Activated CD8-positive, alpha-beta memory T cell treated with anti-CD3 and anti-CD28 coated beads for 24 hours (primary cell): Measurements from ENCODE around the gene HLCS.
A peak's percentile ranks its signal among the peaks of the same experiment; 100 is the strongest.

Source experiments
- DNase-seq: peaks from one replicate; pipeline ENCODE4 v3.0.0-alpha.2; 2020

HLCS gene

GRCh38 chr21:36879827-36880226, 86.6 kb downstream of the HLCS start:
- DNase-seq, result no peak

DNA sequence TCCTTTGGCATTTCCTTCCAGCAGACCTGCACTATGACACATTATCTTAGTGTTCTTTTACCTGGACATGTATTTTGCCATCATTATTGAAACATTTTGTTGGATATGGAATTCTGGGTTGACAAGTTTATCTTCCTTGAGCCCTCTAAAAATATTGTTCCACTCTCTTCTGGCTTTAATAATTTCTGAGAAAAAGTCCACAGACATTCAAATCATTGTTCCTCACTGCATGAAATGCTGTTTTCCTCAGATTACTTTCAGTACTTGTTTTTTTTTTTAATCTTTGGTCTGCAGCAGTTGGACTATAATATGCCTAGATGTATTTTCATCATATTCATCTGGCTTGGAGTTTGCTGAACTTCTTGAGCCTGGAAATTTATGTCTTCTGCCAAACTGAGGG, 88.7 kb downstream of the HLCS start:
- DNase-seq, result no peak

DNA sequence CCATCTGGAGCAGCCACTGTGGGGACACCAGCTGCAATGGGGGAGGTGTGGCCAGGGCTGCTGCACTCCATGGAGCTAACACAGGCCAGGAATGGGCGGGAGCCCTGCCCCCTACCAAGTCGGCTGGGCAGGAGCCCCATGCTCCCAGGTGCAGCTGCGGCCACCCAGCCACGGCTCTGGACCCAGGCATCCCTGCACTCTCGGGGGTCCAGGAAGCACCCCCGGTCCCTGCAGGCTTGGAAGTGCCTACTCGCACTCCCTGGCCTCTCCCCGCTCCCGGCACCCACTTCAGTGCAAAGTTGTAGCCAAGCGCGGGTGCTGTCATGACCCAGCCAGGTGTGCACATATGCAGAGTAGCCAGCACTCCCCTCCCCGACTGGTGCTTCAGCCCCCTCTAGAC, 91.8 kb downstream of the HLCS start:
- no peak for DNase-seq

GRCh38 chr21:36873513-36873912, 93.0 kb downstream of the HLCS start:
- no peak for DNase-seq

DNA sequence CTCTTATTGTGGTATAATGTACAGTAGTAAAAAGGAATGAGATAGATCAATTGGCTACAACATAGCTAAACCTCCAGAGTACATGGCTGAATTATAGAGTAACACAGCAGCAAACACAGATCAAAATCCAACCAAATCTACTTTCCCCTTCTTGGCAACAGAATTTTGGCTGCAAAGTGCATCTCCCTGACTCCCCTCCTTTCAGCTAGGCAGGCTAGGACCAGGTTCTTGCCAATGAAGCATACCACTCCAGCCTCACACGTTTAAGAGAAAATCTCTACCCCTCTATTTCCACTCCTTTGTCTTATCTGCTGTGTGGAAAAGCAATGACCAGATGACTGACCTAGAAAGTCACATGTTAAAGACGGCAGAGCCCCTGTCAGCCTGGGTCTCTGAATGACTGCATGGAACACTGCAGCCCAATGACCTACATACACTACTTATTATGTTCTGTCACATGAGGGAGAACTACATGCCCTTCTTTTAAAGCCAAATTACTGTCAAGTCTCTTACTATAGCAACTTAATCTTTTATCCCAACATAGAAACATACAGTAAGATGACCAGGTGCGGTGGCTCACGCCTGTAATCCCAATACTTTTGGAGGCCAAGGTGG, 99.1 kb downstream of the HLCS start:
- DNase-seq, result no peak

- DNase-seq, result no peak
These were observed 100.0 kb downstream of the HLCS start for GRCh38 chr21:36866419-36866818.

DNA sequence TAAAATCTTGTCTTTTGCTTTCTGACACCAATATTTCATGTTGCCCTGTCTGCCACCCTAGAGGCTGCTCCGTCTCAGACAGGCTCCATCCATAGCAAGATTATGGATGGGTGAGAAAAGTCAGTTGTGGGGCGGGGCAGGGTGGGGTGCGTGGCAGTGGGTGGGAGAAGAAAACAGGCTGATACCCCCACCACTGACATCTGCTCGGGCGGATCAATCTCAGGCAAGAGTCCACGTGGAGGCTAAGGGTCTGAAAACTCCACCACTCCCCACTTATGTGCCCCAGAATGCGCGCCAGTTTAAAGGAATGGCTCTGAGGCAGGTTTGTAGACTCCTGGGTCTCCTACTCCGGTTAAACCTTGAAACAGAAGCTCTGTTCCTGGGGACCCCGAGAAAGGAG, 101.5 kb downstream of the HLCS start:
- no peak for DNase-seq

DNA sequence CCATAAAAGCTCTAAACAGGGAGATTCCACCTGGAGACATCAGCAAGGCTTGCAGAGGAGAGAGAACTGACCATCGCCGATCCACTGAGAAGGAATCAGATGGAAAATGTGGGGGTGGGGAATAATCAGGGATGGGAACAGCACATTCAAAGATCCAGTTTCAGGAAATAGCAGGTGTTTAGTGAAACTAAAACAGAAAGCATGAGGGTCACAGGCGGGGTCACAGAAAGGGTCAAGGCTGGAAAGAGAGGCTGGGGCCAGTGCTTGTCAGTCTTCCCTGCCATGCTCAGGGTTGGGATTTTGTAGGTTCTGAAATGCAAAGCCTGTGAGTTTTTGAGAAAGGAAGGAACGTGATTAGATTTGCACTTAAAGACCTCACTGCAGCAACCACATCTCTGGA, 103.2 kb downstream of the HLCS start:
- DNase-seq, result no peak

DNA sequence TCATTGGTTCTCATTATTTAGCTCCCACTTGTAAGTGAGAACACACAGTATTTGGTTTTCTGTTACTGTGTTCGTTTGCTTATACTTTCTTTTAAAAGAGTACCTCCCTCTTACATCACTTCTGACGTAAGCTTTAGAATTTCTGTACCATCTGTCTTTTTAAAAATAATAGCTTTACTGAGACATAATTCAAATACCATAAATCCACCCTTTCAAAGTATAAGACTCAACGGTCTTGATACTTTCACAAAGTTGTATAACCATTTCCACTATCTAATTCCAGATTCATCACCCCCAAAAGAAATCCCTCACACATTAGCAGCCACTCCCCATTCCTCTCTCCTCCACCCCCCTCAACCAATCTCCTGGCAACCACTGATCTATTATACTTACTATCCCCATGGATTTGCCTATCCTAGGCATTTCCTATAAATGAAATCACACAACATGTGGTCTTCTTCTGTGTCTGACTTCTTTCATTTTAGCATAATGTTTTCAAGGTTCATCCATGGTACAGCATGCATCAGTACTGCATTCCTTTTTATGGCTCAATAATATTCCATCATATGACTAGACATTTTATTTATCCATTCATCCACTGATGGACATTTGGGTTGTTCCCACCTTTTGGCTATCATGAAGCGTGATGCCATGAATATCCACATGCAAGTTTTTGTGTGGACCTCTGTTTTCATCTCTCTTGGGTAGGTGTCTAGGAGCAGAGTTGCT, 104.7 kb downstream of the HLCS start:
- no peak for DNase-seq

- no peak for DNase-seq
These were observed 105.5 kb downstream of the HLCS start for GRCh38 chr21:36860736-36861594.

DNA sequence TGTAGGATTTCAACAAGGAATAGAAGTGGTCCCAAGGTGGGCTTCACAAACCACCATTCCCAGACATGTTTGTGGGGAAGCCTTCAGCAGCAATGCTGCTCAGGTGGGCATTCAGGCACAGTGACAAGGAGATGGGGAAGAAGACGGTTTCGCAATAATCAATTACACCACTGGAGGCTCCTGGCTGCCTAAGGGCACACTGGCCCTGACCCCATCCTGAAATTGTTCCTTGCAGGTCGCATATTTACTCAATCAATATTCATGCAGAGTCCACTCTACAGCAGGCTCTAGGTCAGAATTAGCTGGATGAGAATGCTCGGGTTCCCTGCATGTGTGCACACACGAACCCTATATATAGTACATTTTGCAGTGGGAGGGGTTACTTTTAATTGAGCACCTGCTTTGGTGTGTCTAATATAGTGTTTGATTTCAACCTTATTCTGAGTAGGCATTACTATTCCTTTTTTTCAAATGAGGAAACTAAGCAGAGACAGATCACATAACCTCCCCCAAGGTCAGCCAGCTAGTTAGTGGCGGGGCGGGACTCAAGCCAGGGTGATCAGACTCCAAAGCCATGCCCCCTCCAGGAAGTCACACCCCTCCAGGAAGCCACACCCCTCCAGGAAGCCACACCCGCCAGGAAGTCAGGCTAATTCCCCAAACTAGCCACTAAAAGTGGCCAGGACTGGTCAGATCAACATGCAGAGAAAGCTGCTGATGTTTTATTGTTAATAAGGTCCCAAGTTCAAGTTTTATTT, 106.5 kb downstream of the HLCS start:
- peak; percentile 60 for DNase-seq

DNA sequence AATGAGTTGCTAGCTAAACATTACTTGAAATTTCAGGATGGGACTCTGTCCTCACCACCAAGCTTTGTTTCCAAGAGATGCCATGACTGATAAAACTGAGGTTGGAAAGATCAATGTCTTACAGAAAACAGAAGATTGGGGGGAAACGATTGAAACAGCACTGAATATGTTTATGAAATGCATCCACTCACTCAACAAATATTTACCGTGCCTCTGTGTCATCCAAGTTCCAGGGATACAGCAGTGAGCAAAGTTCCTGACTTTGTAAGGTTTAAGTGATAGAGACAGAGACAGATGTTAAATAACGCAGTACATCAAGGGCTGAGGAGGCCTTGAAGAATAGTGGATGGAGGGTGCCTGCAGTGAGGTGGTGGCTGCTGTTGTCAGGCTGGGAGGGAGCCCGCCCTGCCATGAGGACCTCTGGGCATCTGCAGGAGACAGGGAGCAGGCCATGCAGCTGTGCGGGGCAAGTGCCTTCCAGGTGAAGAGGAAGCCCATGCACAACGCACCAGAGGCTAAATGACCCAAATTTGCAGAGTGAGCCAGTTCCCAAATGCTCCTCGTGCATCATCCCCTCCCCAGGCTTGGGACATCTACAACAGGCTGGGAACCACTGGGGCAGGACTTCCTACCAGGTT, 108.0 kb downstream of the HLCS start:
- no peak for DNase-seq

- no peak for DNase-seq
These were observed 109.8 kb downstream of the HLCS start for GRCh38 chr21:36856643-36857042.

- DNase-seq, result no peak
These were observed 112.1 kb downstream of the HLCS start for GRCh38 chr21:36854391-36854790.

DNA sequence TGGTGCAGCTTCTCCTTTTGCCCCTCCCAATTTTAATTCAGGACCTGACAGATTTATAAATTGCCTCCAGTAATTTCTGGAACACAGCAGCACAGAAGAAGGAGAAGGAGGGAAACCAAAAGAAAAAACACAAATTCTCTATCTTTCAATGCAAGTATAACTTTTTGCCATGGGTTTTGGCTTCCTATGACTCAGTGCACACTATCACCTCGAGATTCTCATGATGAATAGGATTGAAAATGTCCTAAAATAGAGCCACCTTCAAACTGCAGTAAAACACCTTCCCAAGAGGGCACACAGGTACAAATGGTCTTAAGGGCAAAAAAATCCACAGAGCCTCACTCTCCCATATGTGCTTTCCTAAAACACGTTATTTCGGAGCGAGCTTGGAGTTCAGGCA, 113.6 kb downstream of the HLCS start:
- no peak for DNase-seq

- DNase-seq, result no peak
These were observed 114.2 kb downstream of the HLCS start for GRCh38 chr21:36852293-36852692.

- no peak for DNase-seq
These were observed 115.3 kb downstream of the HLCS start for GRCh38 chr21:36851121-36851520.

GRCh38 chr21:36850372-36850771, 116.1 kb downstream of the HLCS start:
- no peak for DNase-seq

DNA sequence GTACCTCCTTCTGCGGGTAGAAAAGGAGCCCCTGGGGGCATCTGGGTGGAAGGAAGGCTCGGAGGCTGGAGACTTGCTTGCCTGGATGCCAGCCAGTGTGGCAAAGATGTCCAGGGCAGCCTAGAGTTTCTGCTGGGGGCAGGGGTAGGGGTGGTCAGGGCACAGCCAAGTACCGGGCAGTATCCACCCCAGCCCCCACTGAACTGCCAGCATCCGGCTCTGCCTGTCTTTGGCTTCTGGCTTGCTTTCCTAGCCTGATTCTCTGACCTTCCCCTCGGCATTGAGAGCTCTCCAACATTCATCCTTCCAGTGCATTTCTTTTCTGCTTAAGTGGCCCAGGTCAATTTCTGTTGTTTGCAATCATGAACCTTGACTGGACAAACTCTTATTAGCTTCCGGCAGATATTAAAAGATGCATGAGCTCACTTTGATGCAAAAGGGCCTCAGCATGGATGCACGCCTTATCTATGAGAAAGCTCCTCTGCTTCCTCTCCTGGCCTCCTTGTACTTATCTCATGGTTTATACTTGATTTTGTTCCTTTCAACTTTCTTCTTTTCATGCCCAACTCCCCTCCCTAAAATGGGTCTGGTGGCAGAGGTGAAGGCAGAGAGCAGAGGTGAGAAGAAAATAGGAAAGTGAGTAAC, 116.9 kb downstream of the HLCS start:
- no peak for DNase-seq

- DNase-seq, result no peak
These were observed 117.7 kb downstream of the HLCS start for GRCh38 chr21:36848730-36849274.

GRCh38 chr21:36847189-36847588, 119.3 kb downstream of the HLCS start:
- DNase-seq, result no peak

DNA sequence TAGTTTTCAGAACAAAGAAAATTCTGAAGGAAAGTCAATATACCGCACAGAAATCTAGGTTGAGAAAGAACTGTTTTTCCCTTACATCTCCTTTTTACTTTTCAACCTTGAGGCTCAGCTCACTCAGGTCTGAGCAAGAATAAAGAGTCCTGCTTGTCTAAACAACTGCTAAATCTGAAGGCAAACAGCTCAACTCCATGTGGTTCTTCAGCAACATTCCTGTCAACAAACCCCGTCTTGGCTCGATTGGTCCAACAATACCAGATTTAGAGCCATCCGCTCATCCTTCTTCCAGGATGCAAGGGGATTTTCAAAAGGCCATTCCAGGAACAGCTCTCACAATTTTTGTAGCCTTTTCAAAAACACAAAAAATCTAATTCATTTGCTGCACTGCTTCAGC, 119.8 kb downstream of the HLCS start:
- no peak for DNase-seq
